MM.1S (cell line): ENCODE data around the gene ATOH8.

ENCODE experiments used
- EZH2 ChIP-seq: fragments of 300-600 bp; sonication (generic); optimal IDR thresholded peaks from 2 replicates; pipeline ENCODE3; 2017; ENCODE audit warnings: low read depth, mild to moderate bottlenecking, antibody characterized with exemption, low read length, mixed read lengths
- EZH2phosphoT487 ChIP-seq: fragments of 300-600 bp; sonication (generic); IDR thresholded peaks from 2 replicates; pipeline ENCODE4 v1.6.1; 2018; ENCODE audit warnings: antibody characterized with exemption, low read length
- TF ChIP-seq, protein P1 (sequence below): fragments of 300-600 bp; sonication (generic); IDR thresholded peaks from 2 replicates; pipeline ENCODE4 v1.5.1; 2016; ENCODE audit warnings: antibody characterized with exemption, low read length, mixed read lengths

DNA sequence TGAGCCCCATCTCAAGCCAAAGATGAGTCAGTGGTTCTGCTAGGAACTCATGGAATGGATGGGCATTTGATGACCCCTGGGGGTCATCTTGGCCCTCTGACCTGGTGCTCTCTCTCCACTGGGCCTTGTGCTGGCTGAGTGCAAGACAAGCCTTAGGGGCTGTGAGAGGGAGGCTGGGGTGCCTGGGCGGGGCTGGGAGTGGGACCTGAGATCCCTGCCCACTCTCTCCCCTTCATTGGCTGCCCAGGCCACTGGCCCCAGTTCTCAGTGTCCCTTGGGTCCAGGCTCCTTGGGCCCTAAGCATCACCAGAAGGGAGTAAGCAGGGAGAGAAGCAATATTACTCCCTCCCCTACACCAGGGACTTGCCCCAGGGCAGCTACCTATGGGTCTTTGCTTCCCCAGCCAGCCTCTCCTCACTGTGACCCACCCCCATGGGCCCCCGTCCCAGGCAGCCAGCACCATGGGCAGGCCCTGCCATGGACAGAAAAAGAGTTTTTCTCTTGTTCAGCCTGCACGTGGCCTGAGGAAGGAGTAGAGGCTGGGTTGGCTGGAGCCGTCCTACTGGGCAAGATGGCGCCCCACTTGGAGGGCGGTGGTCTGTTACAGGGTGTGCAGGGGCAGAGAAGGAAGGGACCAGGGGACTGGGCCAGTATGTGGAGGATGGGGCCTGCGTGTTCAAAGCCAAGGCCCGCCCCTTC, 33.6 kb downstream of the ATOH8 start:
- TF ChIP-seq, protein P1, sequence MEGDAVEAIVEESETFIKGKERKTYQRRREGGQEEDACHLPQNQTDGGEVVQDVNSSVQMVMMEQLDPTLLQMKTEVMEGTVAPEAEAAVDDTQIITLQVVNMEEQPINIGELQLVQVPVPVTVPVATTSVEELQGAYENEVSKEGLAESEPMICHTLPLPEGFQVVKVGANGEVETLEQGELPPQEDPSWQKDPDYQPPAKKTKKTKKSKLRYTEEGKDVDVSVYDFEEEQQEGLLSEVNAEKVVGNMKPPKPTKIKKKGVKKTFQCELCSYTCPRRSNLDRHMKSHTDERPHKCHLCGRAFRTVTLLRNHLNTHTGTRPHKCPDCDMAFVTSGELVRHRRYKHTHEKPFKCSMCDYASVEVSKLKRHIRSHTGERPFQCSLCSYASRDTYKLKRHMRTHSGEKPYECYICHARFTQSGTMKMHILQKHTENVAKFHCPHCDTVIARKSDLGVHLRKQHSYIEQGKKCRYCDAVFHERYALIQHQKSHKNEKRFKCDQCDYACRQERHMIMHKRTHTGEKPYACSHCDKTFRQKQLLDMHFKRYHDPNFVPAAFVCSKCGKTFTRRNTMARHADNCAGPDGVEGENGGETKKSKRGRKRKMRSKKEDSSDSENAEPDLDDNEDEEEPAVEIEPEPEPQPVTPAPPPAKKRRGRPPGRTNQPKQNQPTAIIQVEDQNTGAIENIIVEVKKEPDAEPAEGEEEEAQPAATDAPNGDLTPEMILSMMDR, result no peak
- TF ChIP-seq EZH2phosphoT487 (no peak), EZH2 (no peak)
